HG02642 (cell line): ENCODE data around the gene FHIP2A.
"Not testable (repeated sequence)": the region's sequence is repeated elsewhere in the genome, so short reads cannot be mapped to it uniquely, and the experiment has no call there.

Experiments used
- ATAC-seq: cut with Tn5 transposase; IDR thresholded peaks from one replicate; pipeline ENCODE4 v1.9.1; 2021; ENCODE audit warnings: mild to moderate bottlenecking; ENCODE audit not compliant: unreplicated experiment, poor library complexity

Gene FHIP2A

GRCh38 chr10:114855776-114856543 is 34.4 kb downstream of the FHIP2A start:
- no peak for ATAC-seq

- no peak for ATAC-seq
Measured at GRCh38 chr10:114856544-114857287, 35.1 kb downstream of the FHIP2A start.

GRCh38 chr10:114857288-114857565 is 35.6 kb downstream of the FHIP2A start:
- not testable (repeated sequence) for ATAC-seq

GRCh38 chr10:114857922-114858629 is 36.5 kb downstream of the FHIP2A start:
- ATAC-seq = no peak

GRCh38 chr10:114859222-114859621 is 37.6 kb downstream of the FHIP2A start:
- no peak for ATAC-seq

- ATAC-seq = no peak
Measured at GRCh38 chr10:114862456-114862855, 40.9 kb downstream of the FHIP2A start.

- ATAC-seq = no peak
Measured at GRCh38 chr10:114867365-114867764, 45.8 kb downstream of the FHIP2A start.

- ATAC-seq = no peak
Measured at GRCh38 chr10:114868870-114869519, 47.4 kb downstream of the FHIP2A start.

GRCh38 chr10:114869520-114869892 is 47.9 kb downstream of the FHIP2A start:
- no peak for ATAC-seq

GRCh38 chr10:114870486-114870885 is 48.9 kb downstream of the FHIP2A start:
- ATAC-seq = no peak

GRCh38 chr10:114871379-114871778 is 49.8 kb downstream of the FHIP2A start:
- ATAC-seq = no peak
